Left ventricle myocardium inferior (tissue), 1 donor: ENCODE measurements around the gene NIPSNAP3A. TPM values are rescaled to one million over a fixed set of nuclear protein-coding genes. Genes with fewer than 3 reads are reported as not detected.

Experiments
- DNase-seq: peaks from one replicate; pipeline ENCODE4 v3.0.0-alpha.2; 2020
- H3K27ac ChIP-seq: fragments of 200-600 bp; replicated peaks from 2 replicates; pipeline ENCODE4 v1.8.0; 2021
- H3K27me3 ChIP-seq: fragments of 200-600 bp; 2 replicates; pipeline ENCODE4 v1.8.0; 2021; ENCODE audit warnings: low read depth
- H3K36me3 ChIP-seq: fragments of 200-600 bp; 2 replicates; pipeline ENCODE4 v1.8.0; 2021
- H3K4me1 ChIP-seq: fragments of 200-600 bp; 2 replicates; pipeline ENCODE4 v1.8.0; 2021
- H3K4me3 ChIP-seq: fragments of 200-600 bp; 2 replicates; pipeline ENCODE4 v1.8.0; 2021; ENCODE audit warnings: mild to moderate bottlenecking, moderate library complexity
- H3K9me3 ChIP-seq: fragments of 200-600 bp; replicated peaks from 2 replicates; pipeline ENCODE4 v1.8.0; 2021
- CTCF ChIP-seq: fragments of 200-600 bp; IDR thresholded peaks from 2 replicates; pipeline ENCODE4 v1.8.0; 2021; ENCODE audit warnings: antibody characterized with exemption, mild to moderate bottlenecking, borderline replicate concordance
- intact Hi-C: fragments of 100-400 bp; cut with micrococcal nuclease; formaldehyde crosslinking; loops from one replicate; pipeline ENCODE4 v1.11.0; 2022
- total RNA-seq: library from RNA; stranded (reverse); fragmentation: NEBNext Ultra II Directional; extraction: Animal tissue kit (Norgen Biotek cat#: 25700); gene quantifications from one replicate; pipeline ENCODE4 v1.2.1, GENCODE V29; 2021
- donor health status: DM: no; HTN: yes; CAD: no; lungs with severe emphysema.

The NIPSNAP3A gene
- total RNA-seq, 1 donor from 2014 or later = 25.3 TPM

DNA sequence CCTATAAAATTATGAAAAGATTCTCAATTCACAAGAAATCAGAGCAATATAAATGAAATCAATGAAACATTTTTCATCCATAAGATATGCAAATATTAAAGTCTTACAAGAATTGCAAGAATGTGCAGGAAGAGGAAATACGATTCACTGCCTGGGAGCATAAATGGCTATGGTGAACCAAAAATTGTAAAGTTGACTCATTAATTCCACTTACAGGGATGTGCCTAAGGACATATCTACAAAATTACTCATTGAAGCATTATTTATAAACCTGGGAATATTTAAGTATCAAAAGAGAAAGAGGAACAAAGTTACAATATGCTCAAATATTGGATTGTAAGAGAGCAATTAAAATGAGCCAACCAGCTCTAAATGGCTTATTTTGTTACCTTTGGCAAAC lies 6.9 kb upstream of the NIPSNAP3A start:
- Histone ChIP-seq H3K27ac (no peak overlapping the region), H3K27me3 (no peaks in the 10 kb centered on the region), H3K4me3 (no peak overlapping the region), H3K4me1 (no peaks in the 10 kb centered on the region), H3K36me3 (no peaks in the 10 kb centered on the region), H3K9me3 (no peaks in the 10 kb centered on the region)
- no peak for TF ChIP-seq CTCF
- no peak for DNase-seq
- intact Hi-C loops = no loop called here

- peak; percentile 77 for TF ChIP-seq CTCF
- H3K36me3 ChIP-seq = no peaks in the 10 kb centered on the region
- no peak for DNase-seq
- H3K4me1 ChIP-seq = peaks cover 17% of the 10 kb centered on the region
- no peak overlapping the region for H3K27ac ChIP-seq
- no peaks in the 10 kb centered on the region for H3K9me3 ChIP-seq
- H3K27me3 ChIP-seq = no peaks in the 10 kb centered on the region
- H3K4me3 ChIP-seq = no peak overlapping the region
- intact Hi-C loops = no loop called here
Measured at GRCh38 chr9:104743376-104743985, 4.0 kb upstream of the NIPSNAP3A start.

DNA sequence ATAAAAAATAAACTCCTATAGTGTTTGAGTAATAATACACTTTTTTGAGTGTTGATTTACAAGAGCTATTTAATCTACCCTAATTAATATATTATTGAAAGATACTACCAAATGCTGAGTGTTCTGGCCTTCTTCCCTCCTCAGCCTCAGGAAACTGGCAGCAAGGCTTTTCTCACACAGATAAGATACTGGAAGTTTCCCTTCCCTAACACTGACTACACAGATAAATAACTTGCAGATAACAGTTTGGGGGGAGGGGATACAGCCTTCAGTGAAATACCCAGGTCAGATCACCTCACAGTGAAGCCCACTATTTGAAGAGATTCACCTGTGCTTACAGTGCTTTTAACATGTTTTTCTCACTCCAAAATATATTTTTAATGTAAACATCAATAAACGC lies 1.6 kb upstream of the NIPSNAP3A start:
- no peak overlapping the region for H3K4me3 ChIP-seq
- intact Hi-C loops = no loop called here
- H3K36me3 ChIP-seq = peaks cover 4% of the 10 kb centered on the region
- H3K27ac ChIP-seq = no peak overlapping the region
- H3K4me1 ChIP-seq = peaks cover 29% of the 10 kb centered on the region
- no peak for DNase-seq
- no peaks in the 10 kb centered on the region for H3K9me3 ChIP-seq
- no peaks in the 10 kb centered on the region for H3K27me3 ChIP-seq
- no peak for TF ChIP-seq CTCF

- Histone ChIP-seq H3K4me1 (peaks cover 29% of the 10 kb centered on the region), H3K27ac (no peak overlapping the region), H3K36me3 (peaks cover 9% of the 10 kb centered on the region), H3K4me3 (no peak overlapping the region), H3K27me3 (no peaks in the 10 kb centered on the region), H3K9me3 (no peaks in the 10 kb centered on the region)
- intact Hi-C loops = no loop called here
- no peak for TF ChIP-seq CTCF
- DNase-seq = no peak
Measured at GRCh38 chr9:104746285-104746684, 1.2 kb upstream of the NIPSNAP3A start.

DNA sequence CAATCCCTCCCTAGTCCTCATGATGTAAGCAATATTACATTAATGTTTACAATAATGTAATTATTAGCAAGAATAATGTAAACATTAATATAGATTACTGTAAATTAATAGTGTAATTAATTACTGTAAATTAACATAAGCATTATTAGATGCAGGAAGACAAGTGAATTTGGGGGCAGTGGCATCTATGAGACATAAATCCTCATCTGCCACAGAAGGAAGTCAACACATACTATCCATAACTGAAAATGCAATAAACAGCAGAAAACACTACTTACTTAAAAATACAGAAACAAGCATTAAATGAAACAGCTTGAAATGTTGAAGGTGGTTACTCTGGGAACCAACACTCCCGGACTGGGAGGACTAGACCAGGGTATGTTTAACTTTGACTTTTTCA lies 685 bp upstream of the NIPSNAP3A start:
- no peak for DNase-seq
- no peaks in the 10 kb centered on the region for H3K27me3 ChIP-seq
- peak overlapping the region; percentile 96 for H3K27ac ChIP-seq
- H3K4me1 ChIP-seq = peaks cover 29% of the 10 kb centered on the region
- H3K36me3 ChIP-seq = peaks cover 14% of the 10 kb centered on the region
- intact Hi-C loops = no loop called here
- H3K9me3 ChIP-seq = no peaks in the 10 kb centered on the region
- no peak for TF ChIP-seq CTCF
- peak overlapping the region; percentile 86 for H3K4me3 ChIP-seq
